Measurements from ENCODE around the gene EDEM2. TPM values are rescaled to one million over a fixed set of nuclear protein-coding genes. Genes with fewer than 3 reads are reported as not detected.

EDEM2 gene
- total and polyA plus RNA-seq, 2 donors (not counting 1 experiment from before 2014, with no cell fraction given): 28.1 to 30.4 TPM

GRCh38 chr20:35167787-35168186 lies 20.7 kb upstream of the EDEM2 start:
- H2AFZ ChIP-seq (ENCODE audit: insufficient read depth, low read depth, low read length, poor library complexity, severe bottlenecking): no peak overlapping the region
- TF ChIP-seq EZH2 (IDR thresholded peaks at IDR 0.05; ENCODE audit: borderline replicate concordance, insufficient read depth, low read depth, low read length, poor library complexity, severe bottlenecking): no peak
- no peak for TF ChIP-seq CTCF (IDR thresholded peaks at IDR 0.05)
- H3K27ac ChIP-seq (ENCODE audit: low read length in 2 of 2): no peak overlapping the region
- no peaks in the 10 kb centered on the region for H3K27me3 ChIP-seq (replicated peaks in 1 of 4; ENCODE audit: control extremely low read depth in 1 of 4, control insufficient read depth in 3 of 4, insufficient read depth in 4 of 4, low read length in 3 of 4)
- Mint-ChIP-seq H3K4me1 (peaks cover 13% of the 10 kb centered on the region), H3K27ac (no peak overlapping the region), H3K27me3 (no peaks in the 10 kb centered on the region), H3K9me3 (ENCODE audit: insufficient read depth) (peaks cover 2% of the 10 kb centered on the region), H3K4me3 (no peak overlapping the region)
- no peak overlapping the region for H3K4me2 ChIP-seq (replicated peaks; ENCODE audit: low read depth, low read length, poor library complexity, severe bottlenecking)
- ChIA-PET CTCF (interaction anchor here (0.9 kb wide), 1 partner anchor 72 kb away, joined by 5 read pairs; no protein-coding TSS in a partner anchor), POLR2A (no interaction called here)
- H3K9me3 ChIP-seq (ENCODE audit: control extremely low read depth in 1 of 3, control insufficient read depth in 2 of 3, insufficient read depth in 1 of 3, low read length in 2 of 3): no peaks in the 10 kb centered on the region
- WGBS (ENCODE audit: insufficient coverage): no CpG with 5 or more reads among the region's 1 CpG
- ATAC-seq (ENCODE audit: low read depth): no peak
- peaks cover 9% of the 10 kb centered on the region in 2 donors for H3K4me1 ChIP-seq (ENCODE audit: control insufficient read depth in 2 of 2, insufficient read depth in 2 of 2, low read length in 2 of 2)
- no peaks in the 10 kb centered on the region for H3K36me3 ChIP-seq (replicated peaks in 1 of 2; ENCODE audit: control extremely low read depth in 1 of 2, control insufficient read depth in 1 of 2, extremely low read depth in 1 of 2, insufficient read depth in 2 of 2, low read length in 1 of 2)
- DNase-seq: no peak
- H3K9ac ChIP-seq (ENCODE audit: low read length): no peak overlapping the region
- H3K4me3 ChIP-seq (ENCODE audit: control extremely low read depth in 1 of 5, extremely low read depth in 1 of 5, insufficient read depth in 1 of 5, low read depth in 2 of 5, low read length in 4 of 5): no peak overlapping the region
- no peaks in the 10 kb centered on the region for H3K79me2 ChIP-seq (ENCODE audit: control insufficient read depth, insufficient read depth, low read length)
- H4K20me1 ChIP-seq (ENCODE audit: control insufficient read depth, insufficient read depth, low read length, poor library complexity, severe bottlenecking): no peaks in the 10 kb centered on the region
- intact Hi-C loops (cut with micrococcal nuclease): no loop called here

- H3K4me3 ChIP-seq (ENCODE audit: control extremely low read depth in 1 of 5, extremely low read depth in 1 of 5, insufficient read depth in 1 of 5, low read depth in 2 of 5, low read length in 4 of 5): no peak overlapping the region
- POLR2A ChIA-PET: no interaction called here
- no peak overlapping the region for H3K9ac ChIP-seq (ENCODE audit: low read length)
- 35% methylated on average over 4 of the region's 5 CpGs for WGBS (ENCODE audit: insufficient coverage)
- intact Hi-C loops (cut with micrococcal nuclease): no loop called here
- H3K27me3 ChIP-seq (replicated peaks in 1 of 4; ENCODE audit: control extremely low read depth in 1 of 4, control insufficient read depth in 3 of 4, insufficient read depth in 4 of 4, low read length in 3 of 4): no peaks in the 10 kb centered on the region
- no peaks in the 10 kb centered on the region for H3K79me2 ChIP-seq (ENCODE audit: control insufficient read depth, insufficient read depth, low read length)
- no peak for DNase-seq
- CTCF ChIA-PET: interaction anchor here (0.7 kb wide), 1 partner anchor 41 kb away, joined by 3 read pairs; no protein-coding TSS in a partner anchor
- H3K4me1 ChIP-seq (ENCODE audit: control insufficient read depth in 2 of 2, insufficient read depth in 2 of 2, low read length in 2 of 2): no peaks in the 10 kb centered on the region
- no peak overlapping the region for H3K4me2 ChIP-seq (replicated peaks; ENCODE audit: low read depth, low read length, poor library complexity, severe bottlenecking)
- Mint-ChIP-seq H3K9me3 (ENCODE audit: insufficient read depth) (peaks cover 2% of the 10 kb centered on the region), H3K27me3 (no peaks in the 10 kb centered on the region), H3K27ac (no peak overlapping the region), H3K4me3 (no peak overlapping the region), H3K4me1 (peaks cover 3% of the 10 kb centered on the region)
- ATAC-seq (ENCODE audit: low read depth): no peak
- no peak overlapping the region for H3K27ac ChIP-seq (ENCODE audit: low read length in 2 of 2)
- H2AFZ ChIP-seq (ENCODE audit: insufficient read depth, low read depth, low read length, poor library complexity, severe bottlenecking): no peak overlapping the region
- no peaks in the 10 kb centered on the region for H4K20me1 ChIP-seq (ENCODE audit: control insufficient read depth, insufficient read depth, low read length, poor library complexity, severe bottlenecking)
- no peak for TF ChIP-seq EZH2 (IDR thresholded peaks at IDR 0.05; ENCODE audit: borderline replicate concordance, insufficient read depth, low read depth, low read length, poor library complexity, severe bottlenecking)
- TF ChIP-seq CTCF (IDR thresholded peaks at IDR 0.05): no peak
- H3K36me3 ChIP-seq (replicated peaks in 1 of 2; ENCODE audit: control extremely low read depth in 1 of 2, control insufficient read depth in 1 of 2, extremely low read depth in 1 of 2, insufficient read depth in 2 of 2, low read length in 1 of 2): no peaks in the 10 kb centered on the region
- no peaks in the 10 kb centered on the region for H3K9me3 ChIP-seq (ENCODE audit: control extremely low read depth in 1 of 3, control insufficient read depth in 2 of 3, insufficient read depth in 1 of 3, low read length in 2 of 3)
These were observed 19.2 kb upstream of the EDEM2 start for GRCh38 chr20:35166242-35166830.
